HG02973 (cell line): ENCODE measurements around the gene SKIC2.
"Not testable (repeated sequence)": the region's sequence is repeated elsewhere in the genome, so short reads cannot be mapped to it uniquely, and the experiment has no call there.

Experiments used
- ATAC-seq: cut with Tn5 transposase; IDR thresholded peaks from one replicate; pipeline ENCODE4 v1.9.1; 2021; ENCODE audit warnings: moderate library complexity; ENCODE audit not compliant: unreplicated experiment

SKIC2 gene

DNA sequence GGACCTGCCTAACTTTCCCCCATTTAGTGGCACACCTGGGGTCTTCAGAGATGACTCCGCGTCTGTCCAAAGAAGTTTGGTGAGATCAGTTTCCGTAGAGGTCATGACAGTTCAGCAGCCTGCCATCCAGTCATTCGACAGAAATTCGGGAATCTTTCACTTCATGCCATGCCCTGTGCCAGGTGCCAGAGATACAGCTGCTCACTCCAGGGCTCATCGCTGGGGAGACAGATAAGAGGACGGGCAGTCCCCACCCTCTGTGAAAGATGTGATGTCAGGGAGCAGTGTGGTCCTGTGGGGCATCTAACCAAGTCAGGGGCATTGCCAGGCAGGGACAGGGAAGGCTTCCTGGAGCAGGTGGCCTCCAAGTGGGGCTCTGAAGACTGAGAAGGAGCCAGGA is 44.3 kb downstream of the SKIC2 start:
- not testable (repeated sequence) for ATAC-seq

DNA sequence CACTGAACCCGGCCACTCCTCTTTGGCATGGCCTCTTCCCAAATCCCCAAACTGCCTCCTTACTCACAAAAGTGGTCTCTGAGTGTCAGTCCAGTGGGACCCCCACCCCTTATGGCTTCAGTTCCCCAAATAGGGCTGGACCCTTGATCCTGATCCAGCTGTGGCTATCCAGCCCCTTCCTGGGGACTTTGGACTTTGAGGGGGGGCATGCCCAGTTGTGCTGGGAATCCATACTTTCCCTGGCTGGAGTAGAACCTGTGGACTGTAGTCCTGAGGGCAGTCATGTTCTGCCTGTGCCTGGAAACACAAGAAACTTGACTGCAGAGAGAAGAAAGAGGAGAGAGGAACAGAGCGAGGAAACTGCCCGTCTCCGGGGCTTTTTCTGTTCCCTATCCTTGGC is 45.4 kb downstream of the SKIC2 start:
- ATAC-seq, result not testable (repeated sequence)

DNA sequence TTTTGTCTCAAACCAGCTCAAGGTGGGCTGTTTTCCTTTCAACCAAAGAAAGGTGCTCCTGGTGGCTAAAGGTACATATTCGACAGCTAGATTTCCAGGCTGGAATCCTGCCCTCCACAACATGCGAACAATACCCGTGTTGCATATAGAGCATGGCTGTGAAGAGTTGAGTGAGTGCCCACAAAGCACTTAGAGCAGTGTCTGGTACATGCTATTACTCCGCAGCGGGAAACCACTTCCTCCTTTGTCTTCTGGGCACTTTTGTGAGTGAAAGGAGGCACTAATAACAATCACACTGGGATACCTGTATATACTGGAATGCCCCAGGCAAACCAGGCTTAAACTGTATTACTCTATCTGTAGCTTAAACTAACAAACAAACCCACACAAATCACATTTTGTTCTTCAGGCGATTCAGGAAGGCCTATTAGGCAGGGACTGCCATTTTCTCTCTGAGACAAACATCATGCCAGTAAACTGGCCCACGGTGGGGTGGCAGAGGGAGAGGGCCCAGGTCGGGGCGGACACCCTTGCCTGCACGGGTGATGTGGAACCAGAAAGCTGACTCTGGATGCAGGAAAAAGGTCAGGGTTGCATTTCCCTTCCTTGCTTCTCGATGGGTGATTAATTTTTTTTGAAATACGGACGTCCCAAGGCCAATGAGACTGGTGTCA is 46.0 kb downstream of the SKIC2 start:
- not testable (repeated sequence) for ATAC-seq

DNA sequence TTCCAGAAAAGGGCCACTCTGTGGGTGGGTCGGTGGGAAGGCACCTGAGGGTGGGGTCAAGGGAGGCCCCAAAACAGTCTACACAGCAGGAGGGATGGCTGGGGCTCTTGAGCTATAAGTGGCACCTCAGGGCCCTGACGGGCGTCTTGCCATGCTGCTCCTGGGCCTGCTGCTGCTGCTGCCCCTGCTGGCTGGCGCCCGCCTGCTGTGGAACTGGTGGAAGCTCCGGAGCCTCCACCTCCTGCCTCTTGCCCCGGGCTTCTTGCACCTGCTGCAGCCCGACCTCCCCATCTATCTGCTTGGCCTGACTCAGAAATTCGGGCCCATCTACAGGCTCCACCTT is 46.5 kb downstream of the SKIC2 start:
- not testable (repeated sequence) for ATAC-seq

DNA sequence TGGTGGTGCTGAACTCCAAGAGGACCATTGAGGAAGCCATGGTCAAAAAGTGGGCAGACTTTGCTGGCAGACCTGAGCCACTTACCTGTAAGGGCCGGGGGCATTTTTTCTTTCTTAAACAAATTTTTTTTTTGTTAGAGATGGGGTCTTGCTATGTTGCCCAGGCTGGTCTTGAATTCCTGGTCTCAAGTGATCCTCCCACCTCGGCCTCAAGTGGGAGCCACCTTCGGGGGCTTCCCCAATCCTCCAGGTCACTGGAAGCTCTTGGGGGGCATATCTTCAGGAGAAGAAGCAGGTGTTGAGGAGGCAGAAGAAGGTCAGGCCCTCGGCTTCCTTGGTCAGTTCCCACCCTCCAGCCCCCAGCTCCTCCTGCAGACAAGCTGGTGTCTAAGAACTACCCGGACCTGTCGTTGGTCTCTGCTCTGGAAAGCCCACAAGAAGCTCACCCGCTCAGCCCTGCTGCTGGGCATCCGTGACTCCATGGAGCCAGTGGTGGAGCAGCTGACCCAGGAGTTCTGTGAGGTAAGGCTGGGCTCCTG is 47.1 kb downstream of the SKIC2 start:
- ATAC-seq, result not testable (repeated sequence)

DNA sequence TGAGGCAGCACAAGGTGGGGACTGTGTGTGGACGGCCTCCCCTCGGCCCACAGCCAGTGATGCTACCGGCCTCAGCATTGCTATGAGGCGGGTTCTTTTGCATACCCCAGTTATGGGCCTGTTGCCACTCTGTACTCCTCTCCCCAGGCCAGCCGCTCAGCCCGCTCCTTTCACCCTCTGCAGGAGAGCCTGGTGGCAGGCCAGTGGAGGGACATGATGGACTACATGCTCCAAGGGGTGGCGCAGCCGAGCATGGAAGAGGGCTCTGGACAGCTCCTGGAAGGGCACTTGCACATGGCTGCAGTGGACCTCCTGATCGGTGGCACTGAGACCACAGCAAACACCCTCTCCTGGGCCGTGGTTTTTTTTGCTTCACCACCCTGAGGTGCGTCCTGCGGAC is 48.1 kb downstream of the SKIC2 start:
- not testable (repeated sequence) for ATAC-seq

DNA sequence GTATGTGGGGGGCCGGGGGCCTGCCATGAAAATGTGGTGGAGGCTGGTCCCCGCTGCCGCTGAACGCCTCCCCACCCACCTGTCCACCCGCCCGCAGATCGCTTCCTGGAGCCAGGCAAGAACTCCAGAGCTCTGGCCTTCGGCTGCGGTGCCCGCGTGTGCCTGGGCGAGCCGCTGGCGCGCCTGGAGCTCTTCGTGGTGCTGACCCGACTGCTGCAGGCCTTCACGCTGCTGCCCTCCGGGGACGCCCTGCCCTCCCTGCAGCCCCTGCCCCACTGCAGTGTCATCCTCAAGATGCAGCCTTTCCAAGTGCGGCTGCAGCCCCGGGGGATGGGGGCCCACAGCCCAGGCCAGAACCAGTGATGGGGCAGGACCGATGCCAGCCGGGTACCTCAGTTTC is 49.1 kb downstream of the SKIC2 start:
- ATAC-seq, result not testable (repeated sequence)

DNA sequence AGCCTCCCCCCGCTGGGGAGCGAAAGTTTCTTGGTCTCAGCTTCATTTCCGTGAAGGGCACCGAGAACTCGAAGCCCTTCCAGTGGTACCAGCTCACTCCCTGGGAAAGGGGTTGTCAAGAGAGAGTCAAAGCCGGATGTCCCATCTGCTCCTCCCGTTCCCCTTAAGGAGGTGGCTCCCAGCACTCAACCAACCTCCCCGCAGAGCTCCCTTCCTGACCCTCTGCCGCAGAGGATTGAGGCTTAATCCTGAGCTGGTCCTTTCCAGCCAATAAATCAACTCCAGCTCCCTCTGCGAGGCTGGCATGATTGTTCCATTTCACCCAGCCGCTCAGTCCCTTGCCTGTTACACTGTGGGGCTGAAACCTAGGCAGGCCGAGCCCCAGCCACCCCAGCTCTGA is 49.6 kb downstream of the SKIC2 start:
- ATAC-seq, result not testable (repeated sequence)

DNA sequence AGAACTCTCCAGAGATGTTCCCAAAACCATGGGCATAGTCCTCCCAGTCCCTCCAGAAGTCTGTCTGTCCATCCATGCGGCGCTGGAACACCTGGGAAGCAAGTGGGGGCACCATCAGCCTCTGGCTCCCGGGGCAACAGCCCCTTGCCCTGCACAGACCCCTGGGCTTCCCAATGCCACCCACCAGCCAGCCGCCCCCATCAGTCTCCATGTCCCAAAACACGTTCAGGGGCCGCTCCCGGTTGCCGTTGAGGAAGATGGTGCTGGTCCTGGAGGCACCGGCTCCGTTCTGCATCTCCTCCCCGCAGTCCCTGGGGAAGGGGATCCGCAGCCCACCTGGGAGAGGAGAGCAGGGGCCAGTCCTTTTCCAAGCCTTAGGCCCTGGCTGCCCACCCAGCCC is 50.6 kb downstream of the SKIC2 start:
- ATAC-seq, result not testable (repeated sequence)

DNA sequence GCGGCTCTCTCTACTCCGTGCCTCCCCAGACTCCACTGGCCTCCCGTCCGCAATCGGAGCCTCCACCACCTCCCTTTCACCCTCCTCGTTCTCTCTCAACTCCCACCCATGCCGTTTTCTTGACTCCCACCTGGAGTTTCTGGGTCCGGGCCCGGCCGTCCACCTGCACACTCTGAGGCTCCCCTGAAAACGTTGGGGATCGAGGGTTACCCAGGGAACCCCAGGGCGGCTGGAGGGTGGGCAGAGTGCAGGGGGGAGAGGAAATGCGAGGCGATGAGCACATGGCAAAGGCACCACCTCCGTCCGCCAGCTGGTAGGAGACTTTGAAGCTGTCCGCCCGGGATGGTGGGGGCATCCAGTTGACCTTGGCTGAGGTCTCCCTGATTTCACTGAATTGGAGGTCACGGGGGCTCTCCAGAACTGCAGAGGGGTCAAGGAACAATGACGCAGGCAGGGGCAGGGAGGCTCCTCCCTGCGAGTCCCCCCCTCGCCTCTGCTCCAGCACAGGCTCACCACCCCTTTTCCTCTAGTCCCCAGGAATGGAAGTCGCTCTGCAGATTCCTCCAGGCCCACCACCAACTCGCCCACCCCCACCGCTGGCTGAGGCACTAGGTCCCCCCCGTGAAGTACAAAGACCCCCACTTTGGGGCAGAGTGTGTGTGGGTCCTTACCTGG is 52.0 kb downstream of the SKIC2 start:
- not testable (repeated sequence) for ATAC-seq

DNA sequence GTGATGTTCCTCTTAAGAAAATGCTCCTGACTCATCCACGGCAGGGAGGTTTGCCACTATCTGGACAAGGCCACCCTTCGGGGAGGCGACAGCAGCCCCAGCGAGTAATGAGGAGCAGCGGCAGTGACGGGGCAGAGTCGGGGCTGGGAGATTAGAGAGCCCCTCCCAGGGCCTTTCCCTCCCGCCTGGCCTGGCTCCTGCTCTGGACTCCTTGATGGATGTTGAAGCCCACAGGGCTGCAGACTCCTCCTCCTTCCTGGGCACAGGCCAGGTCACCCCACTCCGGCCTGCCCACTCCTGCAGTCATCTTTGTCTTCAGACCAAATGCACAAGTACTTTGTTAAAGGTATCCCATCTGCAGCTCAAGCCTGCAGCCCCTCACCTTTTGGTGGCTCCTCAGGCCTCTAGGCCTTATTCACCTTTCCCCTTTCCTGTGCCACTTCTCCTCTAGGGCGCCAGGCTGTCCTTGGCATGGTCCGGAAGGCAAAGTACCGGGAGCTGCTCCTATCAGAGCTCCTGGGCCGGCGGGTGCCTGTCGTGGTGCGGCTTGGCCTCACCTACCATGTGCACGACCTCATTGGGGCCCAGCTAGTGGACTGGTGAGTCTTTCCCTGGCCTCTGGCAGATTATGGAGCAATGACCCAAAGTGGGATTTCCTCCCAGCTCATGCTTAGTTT is 54.1 kb downstream of the SKIC2 start:
- ATAC-seq, result not testable (repeated sequence)

DNA sequence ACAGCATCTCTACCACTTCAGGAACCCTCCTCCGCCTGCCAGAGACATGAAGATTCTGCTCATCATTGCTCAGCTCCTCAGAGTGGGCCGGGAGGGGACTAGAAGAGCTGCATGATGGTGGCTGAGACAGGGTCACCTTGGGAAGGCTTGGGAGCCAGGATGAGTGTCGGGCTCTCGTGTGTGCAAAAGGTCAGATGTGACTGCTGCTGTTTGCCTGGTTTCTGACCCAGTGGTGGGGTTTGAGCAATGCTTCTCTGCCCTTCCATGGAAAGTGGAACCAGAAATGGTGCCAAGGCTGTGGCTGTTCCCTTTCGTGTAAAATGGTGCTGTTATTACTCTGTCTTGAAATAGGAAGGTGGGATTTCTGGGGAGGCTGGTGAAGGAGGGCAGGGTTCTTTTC is 54.8 kb downstream of the SKIC2 start:
- ATAC-seq, result not testable (repeated sequence)

DNA sequence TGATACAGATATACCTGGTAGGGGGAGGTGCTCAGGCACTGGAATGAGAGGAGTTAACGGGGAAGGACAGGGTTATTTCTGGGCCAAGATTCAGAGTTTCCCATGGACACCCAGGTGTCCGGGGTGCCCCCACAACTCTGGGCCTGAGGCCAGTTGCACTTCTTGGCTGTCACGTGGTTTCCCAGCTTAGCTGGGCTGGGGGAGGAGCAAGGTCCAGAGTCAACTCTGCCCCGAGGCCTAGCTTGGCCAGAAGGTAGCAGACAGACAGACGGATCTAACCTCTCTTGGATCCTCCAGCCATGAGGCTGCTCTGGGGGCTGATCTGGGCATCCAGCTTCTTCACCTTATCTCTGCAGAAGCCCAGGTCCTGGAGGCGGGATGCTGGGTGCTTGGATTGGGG is 55.6 kb downstream of the SKIC2 start, which contains the start of gene C4B:
TSS of gene C4B (plus strand) at position 249 of the 400 bp plus-strand sequence. CDS start at position 300, 51 bp downstream.
- ATAC-seq, result not testable (repeated sequence)
